ENCODE measurements around the gene SCMH1.

Gene SCMH1

DNA sequence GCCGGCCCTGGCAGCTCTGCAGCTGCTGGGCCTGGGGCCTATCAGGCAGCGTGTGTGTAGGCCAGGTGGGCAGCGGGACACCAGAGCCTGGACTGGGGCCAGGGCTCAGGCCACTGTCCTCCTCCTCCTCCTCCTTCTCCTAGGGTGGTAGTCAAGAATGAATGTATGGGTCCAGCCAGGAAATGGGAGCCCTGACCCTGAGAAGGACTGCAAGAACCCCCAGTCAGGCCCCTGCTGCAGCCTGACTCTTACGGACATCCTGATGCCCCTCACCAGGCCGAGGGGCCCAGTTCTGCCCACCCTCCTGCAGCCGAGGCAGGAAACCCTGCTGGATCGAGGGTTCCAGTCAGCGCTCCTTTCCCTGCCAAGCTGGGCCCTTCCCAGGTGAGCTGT, 224.1 kb downstream of the SCMH1 start:
- in situ Hi-C loops (cut with HindIII; ENCODE audit: low pct_ligation_motif_present, low sequenced_read_pairs): no loop called here

DNA sequence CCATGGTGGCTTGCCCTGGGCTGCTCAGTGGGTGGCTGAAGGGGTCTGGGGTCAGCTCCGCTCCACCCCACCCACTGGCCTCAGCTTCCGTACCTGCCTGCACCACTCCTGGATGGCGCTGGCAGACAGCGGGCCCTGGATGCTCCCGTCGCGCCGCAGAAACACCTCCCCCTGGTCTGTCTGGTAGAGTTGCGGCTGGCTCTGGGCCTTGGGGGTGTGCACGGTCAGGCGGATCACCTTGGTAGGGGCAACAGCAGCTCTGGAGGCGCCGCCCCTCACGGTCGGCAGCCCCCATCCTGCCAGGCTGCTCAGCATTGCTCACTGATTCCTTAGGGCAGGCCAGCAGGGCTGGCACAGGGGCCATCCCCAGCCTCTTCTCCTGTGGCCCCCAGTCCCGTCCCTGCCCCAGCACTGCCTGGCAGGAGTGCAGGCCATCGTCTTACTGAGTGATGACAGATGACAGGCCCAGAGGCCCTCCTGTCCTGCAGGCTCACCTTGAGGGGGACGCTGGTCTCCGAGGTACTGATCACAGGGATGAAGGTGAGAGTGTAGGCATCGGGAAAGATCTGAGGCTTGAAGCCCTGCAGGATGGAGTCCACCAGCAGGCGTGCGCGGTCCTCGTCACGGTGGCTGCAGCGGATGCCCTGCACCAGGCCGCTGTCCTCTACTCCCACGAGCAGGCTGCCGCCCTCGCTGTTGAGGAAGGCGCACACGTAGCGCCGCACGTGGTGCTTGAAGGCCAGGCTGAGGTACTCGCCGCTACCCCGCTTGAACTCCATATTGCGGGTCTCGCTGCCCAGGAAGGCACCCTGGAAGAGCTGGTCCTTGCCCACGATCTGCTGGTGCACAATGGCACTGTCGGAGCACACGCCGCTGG, 224.7 kb downstream of the SCMH1 start:
- Histone ChIP-seq H3K27ac (no peak overlapping the region), H3K27me3 (replicated peaks) (no peaks in the 10 kb centered on the region), H3K36me3 (replicated peaks) (peaks cover 76% of the 10 kb centered on the region), H3K4me3 (ENCODE audit: low read depth, low read length) (no peak overlapping the region)
- in situ Hi-C loops (cut with HindIII; ENCODE audit: low pct_ligation_motif_present, low sequenced_read_pairs): no loop called here
- TF ChIP-seq, protein P1, sequence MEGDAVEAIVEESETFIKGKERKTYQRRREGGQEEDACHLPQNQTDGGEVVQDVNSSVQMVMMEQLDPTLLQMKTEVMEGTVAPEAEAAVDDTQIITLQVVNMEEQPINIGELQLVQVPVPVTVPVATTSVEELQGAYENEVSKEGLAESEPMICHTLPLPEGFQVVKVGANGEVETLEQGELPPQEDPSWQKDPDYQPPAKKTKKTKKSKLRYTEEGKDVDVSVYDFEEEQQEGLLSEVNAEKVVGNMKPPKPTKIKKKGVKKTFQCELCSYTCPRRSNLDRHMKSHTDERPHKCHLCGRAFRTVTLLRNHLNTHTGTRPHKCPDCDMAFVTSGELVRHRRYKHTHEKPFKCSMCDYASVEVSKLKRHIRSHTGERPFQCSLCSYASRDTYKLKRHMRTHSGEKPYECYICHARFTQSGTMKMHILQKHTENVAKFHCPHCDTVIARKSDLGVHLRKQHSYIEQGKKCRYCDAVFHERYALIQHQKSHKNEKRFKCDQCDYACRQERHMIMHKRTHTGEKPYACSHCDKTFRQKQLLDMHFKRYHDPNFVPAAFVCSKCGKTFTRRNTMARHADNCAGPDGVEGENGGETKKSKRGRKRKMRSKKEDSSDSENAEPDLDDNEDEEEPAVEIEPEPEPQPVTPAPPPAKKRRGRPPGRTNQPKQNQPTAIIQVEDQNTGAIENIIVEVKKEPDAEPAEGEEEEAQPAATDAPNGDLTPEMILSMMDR (IDR thresholded peaks at IDR 0.05; ENCODE audit: low read depth, low read length, missing control alignments): no peak
- no peak for DNase-seq

More for the DNA sequence above, 224.1 kb downstream of the SCMH1 start:
- H3K27me3 ChIP-seq (replicated peaks): no peaks in the 10 kb centered on the region
- TF ChIP-seq, protein P1 (IDR thresholded peaks at IDR 0.05; ENCODE audit: low read depth, low read length, missing control alignments): no peak
- no peak for DNase-seq
- H3K27ac ChIP-seq: no peak overlapping the region
- peaks cover 71% of the 10 kb centered on the region for H3K36me3 ChIP-seq (replicated peaks)
- H3K4me3 ChIP-seq (ENCODE audit: low read depth, low read length): no peak overlapping the region

GRCh38 chr1:41015897-41016470, 226.1 kb downstream of the SCMH1 start:
- H3K4me3 ChIP-seq (ENCODE audit: low read depth, low read length): no peak overlapping the region
- no peaks in the 10 kb centered on the region for H3K27me3 ChIP-seq (replicated peaks)
- in situ Hi-C loops (cut with HindIII; ENCODE audit: low pct_ligation_motif_present, low sequenced_read_pairs): no loop called here
- no peak overlapping the region for H3K27ac ChIP-seq
- no peak for DNase-seq
- TF ChIP-seq, protein P1 (IDR thresholded peaks at IDR 0.05; ENCODE audit: low read depth, low read length, missing control alignments): no peak
- peaks cover 84% of the 10 kb centered on the region for H3K36me3 ChIP-seq (replicated peaks)

- Histone ChIP-seq H3K4me3 (ENCODE audit: low read depth, low read length) (no peak overlapping the region), H3K36me3 (replicated peaks) (peaks cover 89% of the 10 kb centered on the region), H3K27ac (no peak overlapping the region), H3K27me3 (replicated peaks) (no peaks in the 10 kb centered on the region)
- in situ Hi-C loops (cut with HindIII; ENCODE audit: low pct_ligation_motif_present, low sequenced_read_pairs): no loop called here
- TF ChIP-seq, protein P1 (IDR thresholded peaks at IDR 0.05; ENCODE audit: low read depth, low read length, missing control alignments): no peak
- DNase-seq: no peak
Measured at GRCh38 chr1:41015281-41015896, 226.7 kb downstream of the SCMH1 start.

- no peak for DNase-seq
- in situ Hi-C loops (cut with HindIII; ENCODE audit: low pct_ligation_motif_present, low sequenced_read_pairs): no loop called here
- TF ChIP-seq, protein P1 (IDR thresholded peaks at IDR 0.05; ENCODE audit: low read depth, low read length, missing control alignments): no peak
- no peaks in the 10 kb centered on the region for H3K27me3 ChIP-seq (replicated peaks)
- peaks cover 89% of the 10 kb centered on the region for H3K36me3 ChIP-seq (replicated peaks)
- no peak overlapping the region for H3K4me3 ChIP-seq (ENCODE audit: low read depth, low read length)
- no peak overlapping the region for H3K27ac ChIP-seq
Measured at GRCh38 chr1:41014871-41015270, 227.2 kb downstream of the SCMH1 start.
